ENCODE measurements around the gene ADIPOQ. TPM values are rescaled to one million over a fixed set of nuclear protein-coding genes. Genes with fewer than 3 reads are reported as not detected.

ADIPOQ gene
- total and polyA plus RNA-seq, 2 donors (not counting 1 experiment from before 2014, with no cell fraction given) = not detected

DNA sequence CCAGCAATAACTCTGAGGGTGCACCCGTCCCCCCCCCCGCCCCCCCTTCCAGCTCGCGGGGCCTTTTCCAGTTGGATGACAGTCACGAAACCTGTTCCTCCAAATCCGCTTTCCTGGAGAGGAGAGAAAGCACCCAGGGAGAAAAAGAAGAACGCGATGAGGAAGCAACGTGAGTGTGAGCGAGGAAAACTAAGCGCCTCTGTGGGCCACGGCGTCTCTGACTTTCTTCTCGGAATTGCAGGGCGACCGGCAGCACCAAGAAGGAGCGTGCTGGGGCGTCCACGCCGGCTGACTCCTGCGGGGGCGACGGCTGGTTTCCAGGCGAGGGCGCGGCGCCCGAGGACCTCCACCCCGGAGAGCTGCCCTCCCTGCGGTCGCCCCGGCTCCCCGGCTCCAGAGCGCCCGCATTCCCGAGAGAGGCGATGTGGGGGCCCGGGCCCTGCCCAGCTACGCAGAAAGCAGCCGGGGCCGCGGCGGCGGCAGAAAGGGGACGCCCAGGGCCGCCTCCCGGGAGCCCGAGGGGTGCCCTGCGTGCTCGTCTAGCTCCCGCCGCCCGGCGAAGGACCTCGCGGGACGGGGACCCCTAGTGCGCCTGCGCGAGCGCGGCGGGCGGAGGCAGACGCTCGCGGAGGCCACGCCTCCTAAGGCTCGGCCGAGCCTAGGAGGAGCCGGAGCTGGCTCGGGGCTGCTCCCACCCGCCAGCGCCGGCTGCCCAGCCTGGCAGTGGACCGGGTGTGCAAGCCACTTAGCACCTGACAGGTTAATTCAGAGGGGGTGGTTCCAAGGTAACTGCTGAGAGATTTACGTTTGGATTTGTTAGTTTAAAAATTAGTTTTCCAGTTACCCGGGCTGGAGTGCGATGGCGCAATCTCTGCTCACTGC is 15.3 kb upstream of the ADIPOQ start:
- Histone ChIP-seq H3K9ac (ENCODE audit: low read length) (peak overlapping the region; percentile 85), H3K36me3 (replicated peaks in 1 of 2; ENCODE audit: control extremely low read depth in 1 of 2, control insufficient read depth in 1 of 2, extremely low read depth in 1 of 2, insufficient read depth in 2 of 2, low read length in 1 of 2) (no peaks in the 10 kb centered on the region), H3K4me1 (ENCODE audit: control insufficient read depth in 2 of 2, insufficient read depth in 2 of 2, low read length in 2 of 2) (peaks cover 24 to 28% of the 10 kb centered on the region in 2 donors), H3K79me2 (ENCODE audit: control insufficient read depth, insufficient read depth, low read length) (peaks cover 2% of the 10 kb centered on the region), H4K20me1 (ENCODE audit: control insufficient read depth, insufficient read depth, low read length, poor library complexity, severe bottlenecking) (no peaks in the 10 kb centered on the region), H3K4me3 (ENCODE audit: control extremely low read depth in 1 of 5, extremely low read depth in 1 of 5, insufficient read depth in 1 of 5, low read depth in 2 of 5, low read length in 4 of 5) (peak overlapping the region in 4 of 5 experiments; percentile 57 to 78 (median 70)), H2AFZ (ENCODE audit: insufficient read depth, low read depth, low read length, poor library complexity, severe bottlenecking) (peak overlapping the region; percentile 90), H3K4me2 (replicated peaks; ENCODE audit: low read depth, low read length, poor library complexity, severe bottlenecking) (peak overlapping the region; percentile 91), H3K27me3 (replicated peaks in 1 of 4; ENCODE audit: control extremely low read depth in 1 of 4, control insufficient read depth in 3 of 4, insufficient read depth in 4 of 4, low read length in 3 of 4) (peaks cover 0 to 69% (median 43%) of the 10 kb centered on the region in 4 experiments), H3K27ac (ENCODE audit: low read length in 2 of 2) (peak overlapping the region in 1 of 2 donors; percentile 55), H3K9me3 (ENCODE audit: control extremely low read depth in 1 of 3, control insufficient read depth in 2 of 3, insufficient read depth in 1 of 3, low read length in 2 of 3) (peaks cover 0 to 4% (median 0%) of the 10 kb centered on the region in 3 donors)
- H3K27me3 Mint-ChIP-seq = peaks cover 55% of the 10 kb centered on the region
- intact Hi-C loops (cut with micrococcal nuclease) = loop anchor here (1.0 to 10.0 kb wide), 8 partner anchors 21 to 722 kb away; partner anchors contain the start of genes DNAJB11, ETV5, RFC4 and RPL39L
- H3K4me3 Mint-ChIP-seq = peak overlapping the region; percentile 79
- peak overlapping the region; percentile 41 for H3K27ac Mint-ChIP-seq
- TF ChIP-seq, protein P1, sequence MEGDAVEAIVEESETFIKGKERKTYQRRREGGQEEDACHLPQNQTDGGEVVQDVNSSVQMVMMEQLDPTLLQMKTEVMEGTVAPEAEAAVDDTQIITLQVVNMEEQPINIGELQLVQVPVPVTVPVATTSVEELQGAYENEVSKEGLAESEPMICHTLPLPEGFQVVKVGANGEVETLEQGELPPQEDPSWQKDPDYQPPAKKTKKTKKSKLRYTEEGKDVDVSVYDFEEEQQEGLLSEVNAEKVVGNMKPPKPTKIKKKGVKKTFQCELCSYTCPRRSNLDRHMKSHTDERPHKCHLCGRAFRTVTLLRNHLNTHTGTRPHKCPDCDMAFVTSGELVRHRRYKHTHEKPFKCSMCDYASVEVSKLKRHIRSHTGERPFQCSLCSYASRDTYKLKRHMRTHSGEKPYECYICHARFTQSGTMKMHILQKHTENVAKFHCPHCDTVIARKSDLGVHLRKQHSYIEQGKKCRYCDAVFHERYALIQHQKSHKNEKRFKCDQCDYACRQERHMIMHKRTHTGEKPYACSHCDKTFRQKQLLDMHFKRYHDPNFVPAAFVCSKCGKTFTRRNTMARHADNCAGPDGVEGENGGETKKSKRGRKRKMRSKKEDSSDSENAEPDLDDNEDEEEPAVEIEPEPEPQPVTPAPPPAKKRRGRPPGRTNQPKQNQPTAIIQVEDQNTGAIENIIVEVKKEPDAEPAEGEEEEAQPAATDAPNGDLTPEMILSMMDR (IDR thresholded peaks at IDR 0.05) = no peak
- TF ChIP-seq EZH2 (IDR thresholded peaks at IDR 0.05; ENCODE audit: borderline replicate concordance, insufficient read depth, low read depth, low read length, poor library complexity, severe bottlenecking) = no peak
- peak; percentile 92 for DNase-seq
- POLR2A ChIA-PET = interaction anchor here (0.7 to 2.5 kb wide), 3 partner anchors 43 to 323 kb away, joined by 3 to 19 read pairs (median 8); partner anchors contain the start of gene EIF4A2
- H3K4me1 Mint-ChIP-seq = peaks cover 21% of the 10 kb centered on the region
- H3K9me3 Mint-ChIP-seq (ENCODE audit: insufficient read depth) = no peaks in the 10 kb centered on the region
- 4% methylated on average over 75 of the region's 80 CpGs for WGBS (ENCODE audit: insufficient coverage)
- ATAC-seq (ENCODE audit: low read depth) = peak; percentile 95
- CTCF ChIA-PET = interaction anchor here (0.7 to 5.0 kb wide), 10 partner anchors 8 to 884 kb away, joined by 3 to 61 read pairs (median 5); partner anchors contain the start of genes EIF4A2 and RPL39L

Measured in B cell (primary cell).